Epithelial cell of esophagus (primary cell): ENCODE results near the gene GTPBP1.

Experiments used
- DNase-seq: peaks from one replicate; pipeline ENCODE4 v3.0.0; 2010; ENCODE audit warnings: low read depth
- H3K4me3 ChIP-seq: 2 replicates; pipeline ENCODE4 v1.5.1; 2011; ENCODE audit warnings: mild to moderate bottlenecking, low read length, control low read depth
- TF ChIP-seq, protein P1 (sequence below): IDR thresholded peaks from 2 replicates; pipeline ENCODE4 v1.5.1; 2011; ENCODE audit warnings: low read depth, mild to moderate bottlenecking, low read length, control low read depth, inconsistent platforms; ENCODE audit not compliant: insufficient read depth; ENCODE audit errors: missing control alignments

GTPBP1 gene

GRCh38 chr22:38696606-38697424, 8.9 kb upstream of the GTPBP1 start:
- H3K4me3 ChIP-seq: no peak overlapping the region
- DNase-seq: peak; percentile 94
- TF ChIP-seq, protein P1, sequence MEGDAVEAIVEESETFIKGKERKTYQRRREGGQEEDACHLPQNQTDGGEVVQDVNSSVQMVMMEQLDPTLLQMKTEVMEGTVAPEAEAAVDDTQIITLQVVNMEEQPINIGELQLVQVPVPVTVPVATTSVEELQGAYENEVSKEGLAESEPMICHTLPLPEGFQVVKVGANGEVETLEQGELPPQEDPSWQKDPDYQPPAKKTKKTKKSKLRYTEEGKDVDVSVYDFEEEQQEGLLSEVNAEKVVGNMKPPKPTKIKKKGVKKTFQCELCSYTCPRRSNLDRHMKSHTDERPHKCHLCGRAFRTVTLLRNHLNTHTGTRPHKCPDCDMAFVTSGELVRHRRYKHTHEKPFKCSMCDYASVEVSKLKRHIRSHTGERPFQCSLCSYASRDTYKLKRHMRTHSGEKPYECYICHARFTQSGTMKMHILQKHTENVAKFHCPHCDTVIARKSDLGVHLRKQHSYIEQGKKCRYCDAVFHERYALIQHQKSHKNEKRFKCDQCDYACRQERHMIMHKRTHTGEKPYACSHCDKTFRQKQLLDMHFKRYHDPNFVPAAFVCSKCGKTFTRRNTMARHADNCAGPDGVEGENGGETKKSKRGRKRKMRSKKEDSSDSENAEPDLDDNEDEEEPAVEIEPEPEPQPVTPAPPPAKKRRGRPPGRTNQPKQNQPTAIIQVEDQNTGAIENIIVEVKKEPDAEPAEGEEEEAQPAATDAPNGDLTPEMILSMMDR: no peak

DNA sequence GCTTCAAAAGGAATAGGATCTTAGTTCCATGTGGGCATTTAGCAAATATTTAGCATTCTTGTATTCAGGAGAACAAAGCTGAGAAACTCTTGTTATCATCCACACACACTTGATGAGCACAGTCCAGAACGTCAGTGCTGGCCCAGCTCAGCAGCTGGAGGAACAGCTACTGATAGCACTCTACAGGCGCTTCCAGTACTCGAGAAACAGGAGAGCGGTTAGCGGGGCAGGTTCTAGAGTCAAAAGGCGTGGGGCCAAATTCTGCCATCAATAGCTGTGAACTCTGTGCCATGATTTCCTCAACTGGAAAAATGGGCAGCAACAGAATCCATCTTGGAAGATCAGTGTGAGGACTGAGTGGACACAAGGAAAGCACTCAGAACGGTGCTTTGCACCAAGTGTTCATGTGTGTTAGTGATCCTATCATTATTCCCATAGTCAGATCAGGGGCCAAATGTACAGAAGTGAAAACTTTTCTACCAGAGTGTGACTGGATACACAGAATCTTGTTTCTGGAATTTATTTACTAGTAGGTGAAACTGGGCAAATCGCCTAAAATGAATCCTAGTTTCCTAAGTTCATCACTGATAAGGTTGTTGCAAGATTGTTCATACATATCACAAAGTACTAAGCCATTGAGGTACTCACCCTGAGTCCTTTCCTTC, 8.2 kb upstream of the GTPBP1 start:
- no peak overlapping the region for H3K4me3 ChIP-seq
- peak; percentile 28 for DNase-seq
- TF ChIP-seq, protein P1: no peak

DNA sequence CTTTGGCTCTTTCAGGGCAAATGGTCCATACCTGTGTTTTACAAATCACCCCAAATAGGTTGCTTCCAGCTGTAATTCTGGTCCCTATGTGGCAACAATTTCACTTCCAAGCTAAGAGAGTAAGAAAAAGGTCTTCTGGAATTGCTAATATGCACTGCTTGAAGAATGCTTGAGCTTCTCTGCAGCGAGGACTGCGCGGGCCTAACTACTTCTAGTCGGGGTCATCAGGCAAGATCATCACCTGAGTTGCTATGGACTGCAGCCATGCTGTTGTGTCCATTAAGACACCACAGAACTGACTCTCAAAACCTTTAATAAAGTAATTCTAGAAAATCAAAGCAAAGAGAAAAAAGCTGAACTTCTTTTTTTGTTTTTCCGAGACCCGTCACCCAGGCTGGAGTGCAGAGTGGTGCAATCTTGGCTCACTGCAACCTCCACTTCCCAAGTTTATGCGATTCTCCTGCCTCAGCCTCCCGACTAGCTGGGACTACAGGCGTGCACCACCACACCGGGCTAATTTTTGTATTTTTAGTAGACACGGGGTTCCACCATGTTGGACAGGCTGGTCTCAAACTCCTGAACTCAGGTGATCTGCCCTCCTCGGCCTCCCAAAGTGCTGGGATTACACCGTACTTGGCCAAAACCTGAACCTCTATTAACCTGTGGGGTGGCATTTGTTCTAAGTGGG, 7.2 kb upstream of the GTPBP1 start:
- TF ChIP-seq, protein P1: no peak
- no peak for DNase-seq
- peak overlapping the region; percentile 5 for H3K4me3 ChIP-seq

DNA sequence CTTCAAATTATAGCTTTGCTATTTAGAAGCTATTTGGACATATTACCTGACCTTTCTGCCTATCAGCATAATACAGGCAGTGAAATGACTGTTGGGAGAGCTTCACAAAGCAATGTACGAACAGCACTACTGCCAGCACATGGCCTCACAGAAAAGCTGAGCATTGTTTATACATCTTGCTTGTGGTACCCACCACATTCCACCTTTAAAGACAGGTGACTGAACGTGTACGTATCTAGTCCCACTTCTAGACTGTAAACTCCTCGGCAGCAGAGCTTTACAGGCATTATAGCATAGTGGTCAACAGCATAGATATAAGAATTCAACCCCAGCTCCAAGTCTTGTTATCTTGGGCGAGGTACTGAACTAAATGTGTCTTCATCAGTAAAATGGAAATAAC, 6.6 kb upstream of the GTPBP1 start:
- H3K4me3 ChIP-seq: peak overlapping the region; percentile 69
- TF ChIP-seq, protein P1: no peak
- no peak for DNase-seq

GRCh38 chr22:38699784-38700183, 6.0 kb upstream of the GTPBP1 start:
- DNase-seq: peak; percentile 39
- peak overlapping the region; percentile 69 for H3K4me3 ChIP-seq
- TF ChIP-seq, protein P1: no peak

GRCh38 chr22:38700270-38700788, 5.4 kb upstream of the GTPBP1 start:
- DNase-seq: peak; percentile 73
- TF ChIP-seq, protein P1: no peak
- peak overlapping the region; percentile 69 for H3K4me3 ChIP-seq
